Transverse colon (tissue), 3 donors: ENCODE data around the gene WDR17.

Experiments
- CTCF ChIP-seq, 5 experiments: fragments of 200-600 bp in 3 of 5; fragments of 450-650 bp in 2 of 5; sonication (generic) in 3 of 5; IDR thresholded peaks; 1 replicate in 2 of 5; 2 replicates in 3 of 5; pipeline ENCODE4 v1.5.1; 2016 to 2017; ENCODE audit warnings: antibody characterized with exemption in 5 of 5, inconsistent platforms in 3 of 5, mild to moderate bottlenecking in 2 of 5, moderate library complexity in 1 of 5
- POLR2A ChIP-seq: fragments of 450-650 bp; IDR thresholded peaks from one replicate; pipeline ENCODE4 v1.6.1; 2016; ENCODE audit warnings: antibody characterized with exemption, mild to moderate bottlenecking, moderate library complexity

- TF ChIP-seq CTCF (IDR thresholded peaks at IDR 0.05) (no peak), POLR2A (no peak)
Observed at GRCh38 chr4:176031922-176032321, 33.7 kb upstream of the WDR17 start.
